ENCODE measurements around the gene HPCAL1. TPM values are rescaled to one million over a fixed set of nuclear protein-coding genes. Genes with fewer than 3 reads are reported as not detected.

The HPCAL1 gene
- total and polyA plus RNA-seq, 2 of the 8 experiments (the other 6 are each of a cell fraction or from before 2014, with no cell fraction given): 5.8 to 8.6 TPM

- TF ChIP-seq CHD7 (IDR thresholded peaks at IDR 0.05; ENCODE audit: insufficient replicate concordance, low read length) (no peak), JUN (IDR thresholded peaks at IDR 0.05; ENCODE audit: low read depth, low read length) (no peak), SP1 (IDR thresholded peaks at IDR 0.05; ENCODE audit: low read depth, low read length) (no peak)
Measured at GRCh38 chr2:10258326-10258725, 44.4 kb upstream of the HPCAL1 start (continued).
